ENCODE measurements around the gene NNAT.
A peak's percentile ranks its signal among the peaks of the same experiment; 100 is the strongest.

The NNAT gene

GRCh38 chr20:37494301-37494700 lies 26.7 kb upstream of the NNAT start:
- no peak overlapping the region for H2AK5ac ChIP-seq (ENCODE audit: low read length)
- no CpG with 5 or more reads among the region's 8 CpGs for WGBS (ENCODE audit: extremely low coverage, insufficient coverage, insufficient read length)
- H3K4me3 ChIP-seq (ENCODE audit: low read depth, low read length), result no peak overlapping the region
- H3K4ac ChIP-seq (ENCODE audit: low read depth, low read length), result no peak overlapping the region
- H3K79me1 ChIP-seq (ENCODE audit: low read length), result no peaks in the 10 kb centered on the region
- DNase-seq, result no peak
- H3K4me1 ChIP-seq (ENCODE audit: control insufficient read depth in 1 of 2, insufficient read depth in 2 of 2, low read length in 2 of 2), result no peaks in the 10 kb centered on the region
- no peak overlapping the region for H2BK5ac ChIP-seq (ENCODE audit: low read depth, low read length, poor library complexity)
- H3K9ac ChIP-seq (ENCODE audit: low read length), result no peak overlapping the region
- no peak overlapping the region for H2AFZ ChIP-seq (ENCODE audit: insufficient read depth, low read length, poor library complexity)
- H3K36me3 ChIP-seq (ENCODE audit: control insufficient read depth in 1 of 2, insufficient read depth in 2 of 2, low read length in 2 of 2), result peaks cover 9% of the 10 kb centered on the region in 2 experiments
- no peak overlapping the region for H3K27ac ChIP-seq (ENCODE audit: low read depth, low read length)
- no peak overlapping the region for H3K18ac ChIP-seq (ENCODE audit: low read length)
- H3K27me3 ChIP-seq (ENCODE audit: insufficient read depth, low read length), result no peaks in the 10 kb centered on the region
- H3K79me2 ChIP-seq (ENCODE audit: control insufficient read depth, insufficient read depth, low read length, poor library complexity), result no peaks in the 10 kb centered on the region
- H3K9me3 ChIP-seq (ENCODE audit: insufficient read depth, low read depth, low read length), result peaks cover 2% of the 10 kb centered on the region
- no peak overlapping the region for H2BK120ac ChIP-seq (ENCODE audit: insufficient read depth, low read length, poor library complexity)
- no peak overlapping the region for H2BK12ac ChIP-seq (ENCODE audit: low read length)
- H4K8ac ChIP-seq (ENCODE audit: low read depth, low read length), result no peak overlapping the region
- H4K91ac ChIP-seq (ENCODE audit: low read depth, low read length), result no peak overlapping the region
- no peak overlapping the region for H4K12ac ChIP-seq (ENCODE audit: low read depth, low read length)
- no peak overlapping the region for H3K4me2 ChIP-seq (ENCODE audit: low read length)
- H3K14ac ChIP-seq (ENCODE audit: low read length), result no peak overlapping the region
- no peak overlapping the region for H3K23ac ChIP-seq (ENCODE audit: low read length)

GRCh38 chr20:37494796-37495195 lies 26.3 kb upstream of the NNAT start:
- no peak for DNase-seq
- Histone ChIP-seq H3K79me1 (ENCODE audit: low read length) (no peaks in the 10 kb centered on the region), H4K91ac (ENCODE audit: low read depth, low read length) (no peak overlapping the region), H3K23ac (ENCODE audit: low read length) (no peak overlapping the region), H3K9me3 (ENCODE audit: insufficient read depth, low read depth, low read length) (peaks cover 2% of the 10 kb centered on the region), H2BK5ac (ENCODE audit: low read depth, low read length, poor library complexity) (no peak overlapping the region), H2BK12ac (ENCODE audit: low read length) (no peak overlapping the region), H3K9ac (ENCODE audit: low read length) (no peak overlapping the region), H3K27ac (ENCODE audit: low read depth, low read length) (no peak overlapping the region), H2AK5ac (ENCODE audit: low read length) (no peak overlapping the region), H3K18ac (ENCODE audit: low read length) (no peak overlapping the region), H3K79me2 (ENCODE audit: control insufficient read depth, insufficient read depth, low read length, poor library complexity) (no peaks in the 10 kb centered on the region), H3K4ac (ENCODE audit: low read depth, low read length) (no peak overlapping the region), H2BK120ac (ENCODE audit: insufficient read depth, low read length, poor library complexity) (no peak overlapping the region), H4K12ac (ENCODE audit: low read depth, low read length) (no peak overlapping the region), H3K4me2 (ENCODE audit: low read length) (no peak overlapping the region), H2AFZ (ENCODE audit: insufficient read depth, low read length, poor library complexity) (no peak overlapping the region), H3K4me3 (ENCODE audit: low read depth, low read length) (no peak overlapping the region), H3K36me3 (ENCODE audit: control insufficient read depth in 1 of 2, insufficient read depth in 2 of 2, low read length in 2 of 2) (peaks cover 9% of the 10 kb centered on the region in 2 experiments), H4K8ac (ENCODE audit: low read depth, low read length) (no peak overlapping the region), H3K4me1 (ENCODE audit: control insufficient read depth in 1 of 2, insufficient read depth in 2 of 2, low read length in 2 of 2) (no peaks in the 10 kb centered on the region), H3K14ac (ENCODE audit: low read length) (no peak overlapping the region), H3K27me3 (ENCODE audit: insufficient read depth, low read length) (no peaks in the 10 kb centered on the region)
- no CpG with 5 or more reads among the region's 5 CpGs for WGBS (ENCODE audit: extremely low coverage, insufficient coverage, insufficient read length)

- no peak overlapping the region for H2BK120ac ChIP-seq (ENCODE audit: insufficient read depth, low read length, poor library complexity)
- no peaks in the 10 kb centered on the region for H3K79me2 ChIP-seq (ENCODE audit: control insufficient read depth, insufficient read depth, low read length, poor library complexity)
- no peaks in the 10 kb centered on the region for H3K4me1 ChIP-seq (ENCODE audit: control insufficient read depth in 1 of 2, insufficient read depth in 2 of 2, low read length in 2 of 2)
- no peak overlapping the region for H4K91ac ChIP-seq (ENCODE audit: low read depth, low read length)
- no peak overlapping the region for H3K14ac ChIP-seq (ENCODE audit: low read length)
- H3K4me3 ChIP-seq (ENCODE audit: low read depth, low read length), result no peak overlapping the region
- peaks cover 9 to 12% of the 10 kb centered on the region in 2 experiments for H3K36me3 ChIP-seq (ENCODE audit: control insufficient read depth in 1 of 2, insufficient read depth in 2 of 2, low read length in 2 of 2)
- H3K4ac ChIP-seq (ENCODE audit: low read depth, low read length), result no peak overlapping the region
- H3K79me1 ChIP-seq (ENCODE audit: low read length), result no peaks in the 10 kb centered on the region
- H2AFZ ChIP-seq (ENCODE audit: insufficient read depth, low read length, poor library complexity), result no peak overlapping the region
- no peak overlapping the region for H2BK12ac ChIP-seq (ENCODE audit: low read length)
- H2BK5ac ChIP-seq (ENCODE audit: low read depth, low read length, poor library complexity), result no peak overlapping the region
- no peak overlapping the region for H3K23ac ChIP-seq (ENCODE audit: low read length)
- no peaks in the 10 kb centered on the region for H3K27me3 ChIP-seq (ENCODE audit: insufficient read depth, low read length)
- H4K12ac ChIP-seq (ENCODE audit: low read depth, low read length), result no peak overlapping the region
- WGBS (ENCODE audit: extremely low coverage, insufficient coverage, insufficient read length), result no CpG with 5 or more reads among the region's 2 CpGs
- no peak overlapping the region for H2AK5ac ChIP-seq (ENCODE audit: low read length)
- H4K8ac ChIP-seq (ENCODE audit: low read depth, low read length), result no peak overlapping the region
- no peak overlapping the region for H3K27ac ChIP-seq (ENCODE audit: low read depth, low read length)
- no peak overlapping the region for H3K4me2 ChIP-seq (ENCODE audit: low read length)
- no peak overlapping the region for H3K9ac ChIP-seq (ENCODE audit: low read length)
- DNase-seq, result peak in 1 of 2 donors; percentile 4
- H3K9me3 ChIP-seq (ENCODE audit: insufficient read depth, low read depth, low read length), result peaks cover 2% of the 10 kb centered on the region
- H3K18ac ChIP-seq (ENCODE audit: low read length), result no peak overlapping the region
Measured at GRCh38 chr20:37498066-37498665, 22.9 kb upstream of the NNAT start.

- Histone ChIP-seq H3K27me3 (ENCODE audit: insufficient read depth, low read length) (no peaks in the 10 kb centered on the region), H4K12ac (ENCODE audit: low read depth, low read length) (no peak overlapping the region), H3K23ac (ENCODE audit: low read length) (no peak overlapping the region), H4K8ac (ENCODE audit: low read depth, low read length) (no peak overlapping the region), H2BK12ac (ENCODE audit: low read length) (no peak overlapping the region), H3K18ac (ENCODE audit: low read length) (no peak overlapping the region), H2AFZ (ENCODE audit: insufficient read depth, low read length, poor library complexity) (no peak overlapping the region), H2BK120ac (ENCODE audit: insufficient read depth, low read length, poor library complexity) (no peak overlapping the region), H3K27ac (ENCODE audit: low read depth, low read length) (no peak overlapping the region), H3K4me2 (ENCODE audit: low read length) (no peak overlapping the region), H3K36me3 (ENCODE audit: control insufficient read depth in 1 of 2, insufficient read depth in 2 of 2, low read length in 2 of 2) (peaks cover 4 to 7% of the 10 kb centered on the region in 2 experiments), H3K4me3 (ENCODE audit: low read depth, low read length) (no peak overlapping the region), H2BK5ac (ENCODE audit: low read depth, low read length, poor library complexity) (no peak overlapping the region), H3K9me3 (ENCODE audit: insufficient read depth, low read depth, low read length) (no peaks in the 10 kb centered on the region), H3K79me1 (ENCODE audit: low read length) (no peaks in the 10 kb centered on the region), H4K91ac (ENCODE audit: low read depth, low read length) (no peak overlapping the region), H2AK5ac (ENCODE audit: low read length) (no peak overlapping the region), H3K4me1 (ENCODE audit: control insufficient read depth in 1 of 2, insufficient read depth in 2 of 2, low read length in 2 of 2) (peaks cover 0 to 6% of the 10 kb centered on the region in 2 experiments), H3K79me2 (ENCODE audit: control insufficient read depth, insufficient read depth, low read length, poor library complexity) (no peaks in the 10 kb centered on the region), H3K14ac (ENCODE audit: low read length) (no peak overlapping the region), H3K9ac (ENCODE audit: low read length) (no peak overlapping the region), H3K4ac (ENCODE audit: low read depth, low read length) (no peak overlapping the region)
- no CpG with 5 or more reads among the region's 7 CpGs for WGBS (ENCODE audit: extremely low coverage, insufficient coverage, insufficient read length)
- no peak for DNase-seq
Measured at GRCh38 chr20:37500311-37500710, 20.7 kb upstream of the NNAT start.

Data from trophoblast cell (in vitro differentiated cells and primary cell).